Neuronal stem cell (in vitro differentiated cells): ENCODE data around the gene SH3PXD2A.
"Not testable (repeated sequence)": the region's sequence is repeated elsewhere in the genome, so short reads cannot be mapped to it uniquely, and the experiment has no call there.

ENCODE experiments used
- DNase-seq: peaks from one replicate; pipeline ENCODE4 v3.0.0-alpha.2; 2013; ENCODE audit warnings: low spot score
- H2AFZ ChIP-seq: one replicate; pipeline ENCODE4 v1.6.1; 2013; ENCODE audit warnings: mild to moderate bottlenecking, low read length, inconsistent platforms
- H2AK5ac ChIP-seq: 2 replicates; pipeline ENCODE4 v1.6.1; 2013; ENCODE audit warnings: low read depth, mild to moderate bottlenecking, inconsistent platforms, low read length, moderate library complexity, mixed read lengths
- H2BK120ac ChIP-seq: 2 replicates; pipeline ENCODE4 v1.6.1; 2013; ENCODE audit warnings: low read depth, mild to moderate bottlenecking, inconsistent platforms, low read length, moderate library complexity, mixed read lengths
- H2BK12ac ChIP-seq: one replicate; pipeline ENCODE4 v1.6.1; 2013; ENCODE audit warnings: low read length, inconsistent platforms
- H2BK15ac ChIP-seq: 2 replicates; pipeline ENCODE4 v1.6.1; 2013; ENCODE audit warnings: mild to moderate bottlenecking, low read length, inconsistent platforms, mixed read lengths
- H2BK5ac ChIP-seq: one replicate; pipeline ENCODE4 v1.6.1; 2013; ENCODE audit warnings: inconsistent platforms, mild to moderate bottlenecking, low read length, moderate library complexity
- H3K14ac ChIP-seq: one replicate; pipeline ENCODE4 v1.6.1; 2013; ENCODE audit warnings: low read length, inconsistent platforms
- H3K18ac ChIP-seq: 2 replicates; pipeline ENCODE4 v1.6.1; 2013; ENCODE audit warnings: low read length, inconsistent platforms
- H3K23ac ChIP-seq: 2 replicates; pipeline ENCODE4 v1.6.1; 2013; ENCODE audit warnings: low read depth, mild to moderate bottlenecking, mixed read lengths, low read length, inconsistent platforms; ENCODE audit not compliant: poor library complexity
- H3K27ac ChIP-seq: replicated peaks from 3 replicates; pipeline ENCODE4 v1.5.1; 2013; ENCODE audit warnings: low read length, inconsistent platforms
- H3K27me3 ChIP-seq, 3 experiments: 2 replicates each; pipeline ENCODE4 v1.6.1; 2013; ENCODE audit warnings: low read length in 3 of 3, mild to moderate bottlenecking in 2 of 3, inconsistent platforms in 1 of 3, low read depth in 1 of 3, mixed read lengths in 1 of 3, moderate library complexity in 1 of 3; ENCODE audit not compliant: control insufficient read depth in 3 of 3, insufficient read depth in 3 of 3
- H3K36me3 ChIP-seq, 2 donors: replicated peaks in 1 of 2; 2 replicates each; pipeline ENCODE4 v1.6.1; 2013; ENCODE audit warnings: low read length in 2 of 2; ENCODE audit not compliant: control insufficient read depth in 2 of 2, insufficient read depth in 2 of 2
- H3K4ac ChIP-seq: 2 replicates; pipeline ENCODE4 v1.6.1; 2013; ENCODE audit warnings: inconsistent platforms, mild to moderate bottlenecking, low read length, moderate library complexity
- H3K4me1 ChIP-seq, 2 donors: 1 replicate in 1 of 2; 2 replicates in 1 of 2; pipeline ENCODE4 v1.6.1; 2013; ENCODE audit warnings: low read length in 2 of 2, low read depth in 1 of 2; ENCODE audit not compliant: control insufficient read depth in 2 of 2, insufficient read depth in 1 of 2
- H3K4me2 ChIP-seq: one replicate; pipeline ENCODE4 v1.6.1; 2013; ENCODE audit warnings: mild to moderate bottlenecking, low read length, inconsistent platforms; ENCODE audit not compliant: insufficient read depth, poor library complexity, severe bottlenecking
- H3K4me3 ChIP-seq, 2 donors: 2 replicates each; pipeline ENCODE4 v1.5.1; 2013; ENCODE audit warnings: low read length in 2 of 2, mild to moderate bottlenecking in 2 of 2, inconsistent platforms in 1 of 2, moderate library complexity in 1 of 2
- H3K79me1 ChIP-seq: one replicate; pipeline ENCODE4 v1.6.1; 2013; ENCODE audit warnings: low read depth, mild to moderate bottlenecking, inconsistent platforms, low read length, moderate library complexity
- H3K9ac ChIP-seq: one replicate; pipeline ENCODE4 v1.6.1; 2013; ENCODE audit warnings: mild to moderate bottlenecking, low read depth, low read length, inconsistent platforms; ENCODE audit not compliant: poor library complexity
- H3K9me3 ChIP-seq, 2 donors: replicated peaks in 1 of 2; 2 replicates each; pipeline versions ENCODE3 to v1.6.1; 2013; ENCODE audit warnings: low read length in 2 of 2, mild to moderate bottlenecking in 2 of 2, inconsistent platforms in 1 of 2, low read depth in 1 of 2, mixed read lengths in 1 of 2, moderate library complexity in 1 of 2; ENCODE audit not compliant: control insufficient read depth in 2 of 2, insufficient read depth in 1 of 2
- H4K8ac ChIP-seq: one replicate; pipeline ENCODE4 v1.6.1; 2013; ENCODE audit warnings: low read depth, mild to moderate bottlenecking, inconsistent platforms, low read length, moderate library complexity
- H4K91ac ChIP-seq: one replicate; pipeline ENCODE4 v1.6.1; 2013; ENCODE audit warnings: low read length, low read depth, mild to moderate bottlenecking, inconsistent platforms; ENCODE audit not compliant: poor library complexity
- WGBS, 2 donors: extraction: QIAGEN DNeasy Blood & Tissue Kit; methylation state at CpG; one replicate each; pipeline ENCODE4 v1.1.7; 2013; ENCODE audit warnings: missing lambda C conversion rate in 2 of 2, mixed read lengths in 1 of 2; ENCODE audit not compliant: insufficient read length in 2 of 2, insufficient replicate concordance in 1 of 2; ENCODE audit errors: extremely low coverage in 2 of 2; 5-methylcytosine and 5-hydroxymethylcytosine counted together

The SH3PXD2A gene

DNA sequence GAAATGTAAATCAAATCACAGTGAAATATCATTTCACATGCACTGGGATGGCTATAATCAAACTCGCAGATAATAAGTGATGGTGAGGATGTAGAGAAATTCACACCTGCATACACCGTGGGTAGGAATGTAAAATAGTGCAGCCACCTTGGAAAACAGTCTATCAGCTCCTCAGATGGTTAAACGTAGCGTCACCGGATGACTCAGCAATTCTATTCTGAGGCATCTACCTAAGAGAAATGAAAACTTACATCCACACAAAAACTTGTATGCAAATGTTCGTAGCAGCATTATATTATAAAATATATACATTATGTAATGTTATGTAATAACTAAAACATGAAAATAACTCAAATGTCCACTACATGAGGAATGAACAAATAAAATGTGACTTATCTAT lies 38.9 kb downstream of the SH3PXD2A start:
- DNase-seq: no peak
- WGBS, 2 donors: no CpG with 5 or more reads among the region's 6 CpGs
- H2BK12ac ChIP-seq: no peak overlapping the region

DNA sequence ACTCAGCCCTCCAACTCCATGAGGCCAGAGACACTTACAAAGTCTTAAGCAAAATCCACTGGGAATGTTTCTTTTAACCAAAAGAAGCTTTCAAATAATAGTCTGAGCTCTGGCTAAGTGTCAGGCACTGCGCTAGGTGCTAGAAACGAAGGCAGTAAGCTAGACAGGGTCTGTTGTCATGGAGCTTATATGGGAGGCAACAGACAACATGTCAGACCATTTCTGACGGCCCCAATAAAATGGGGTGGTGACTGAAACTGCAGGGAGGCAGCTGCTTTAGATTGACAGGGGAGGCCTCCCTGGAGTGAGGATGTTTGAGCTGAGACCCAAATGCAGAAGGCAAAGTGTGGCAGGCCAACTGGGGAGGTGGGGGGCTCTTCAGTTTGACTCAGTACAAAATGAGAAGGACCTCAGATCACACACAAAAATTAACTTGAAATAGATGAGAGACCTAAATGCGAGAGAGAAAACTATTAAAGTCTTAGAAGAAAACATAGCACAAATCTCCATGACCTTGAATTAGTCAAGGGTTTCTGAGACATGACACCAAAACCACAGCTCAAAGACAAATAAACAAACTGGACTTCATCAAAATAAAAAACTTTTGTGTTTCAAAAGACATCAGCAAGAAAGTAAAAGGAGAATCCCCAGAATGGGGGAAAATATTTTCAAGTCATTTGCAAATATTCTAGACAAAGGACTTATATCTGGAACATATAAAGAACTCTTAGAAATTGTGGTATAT lies 40.6 kb downstream of the SH3PXD2A start:
- no peak overlapping the region for H4K91ac ChIP-seq
- no peak overlapping the region for H2AFZ ChIP-seq
- H3K9me3 ChIP-seq: no peaks in the 10 kb centered on the region
- H3K79me1 ChIP-seq: no peaks in the 10 kb centered on the region
- H2BK12ac ChIP-seq: no peak overlapping the region
- H2BK15ac ChIP-seq: no peak overlapping the region
- no peak overlapping the region for H2BK120ac ChIP-seq
- no CpG with 5 or more reads among the region's 4 CpGs for WGBS, 2 donors
- H4K8ac ChIP-seq: no peak overlapping the region
- H3K36me3 ChIP-seq: no peaks in the 10 kb centered on the region
- no peak overlapping the region for H3K9ac ChIP-seq
- no peak overlapping the region for H3K4me2 ChIP-seq
- H3K14ac ChIP-seq: no peak overlapping the region
- H3K4ac ChIP-seq: no peak overlapping the region
- H3K27ac ChIP-seq: no peak overlapping the region
- DNase-seq: no peak
- H3K23ac ChIP-seq: no peak overlapping the region
- no peak overlapping the region for H2BK5ac ChIP-seq
- H3K27me3 ChIP-seq: no peaks in the 10 kb centered on the region
- H3K18ac ChIP-seq: no peak overlapping the region
- peaks cover 30 to 37% of the 10 kb centered on the region in 2 donors for H3K4me1 ChIP-seq
- H3K4me3 ChIP-seq: no peak overlapping the region
- no peak overlapping the region for H2AK5ac ChIP-seq

More for the DNA sequence above, 38.9 kb downstream of the SH3PXD2A start:
- Histone ChIP-seq H3K4me1 (peaks cover 19 to 30% of the 10 kb centered on the region in 2 donors), H2BK120ac (no peak overlapping the region), H3K4me3 (no peak overlapping the region), H3K27ac (no peak overlapping the region), H3K23ac (no peak overlapping the region), H4K8ac (no peak overlapping the region), H3K27me3 (no peaks in the 10 kb centered on the region), H4K91ac (no peak overlapping the region), H3K9me3 (no peaks in the 10 kb centered on the region), H2BK15ac (no peak overlapping the region), H2AFZ (no peak overlapping the region), H3K4ac (no peak overlapping the region), H2AK5ac (no peak overlapping the region), H3K14ac (no peak overlapping the region), H3K18ac (no peak overlapping the region), H3K36me3 (no peaks in the 10 kb centered on the region), H3K79me1 (no peaks in the 10 kb centered on the region), H3K9ac (no peak overlapping the region), H2BK5ac (no peak overlapping the region), H3K4me2 (no peak overlapping the region)

DNA sequence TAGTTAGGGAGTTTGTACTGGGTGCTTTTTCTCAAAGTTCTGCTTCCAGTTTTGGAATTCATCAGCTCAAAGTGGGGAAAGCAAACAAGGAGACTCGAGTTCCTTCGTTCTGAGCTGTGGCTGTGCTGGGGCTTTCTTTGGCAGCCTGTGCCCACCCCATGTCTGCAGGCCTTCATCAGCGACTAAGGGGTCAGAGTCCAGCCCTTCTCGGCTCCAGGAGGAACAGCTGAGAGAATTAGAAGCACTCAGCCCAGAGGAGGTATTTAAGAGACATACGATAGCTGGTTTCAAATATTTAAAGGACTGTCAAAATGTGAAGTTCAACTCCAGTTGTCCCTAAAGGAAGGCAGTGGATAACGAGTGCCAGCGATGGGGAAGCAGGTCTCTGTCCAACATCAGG lies 41.3 kb downstream of the SH3PXD2A start:
- Histone ChIP-seq H3K4me2 (no peak overlapping the region), H3K4ac (no peak overlapping the region), H4K8ac (no peak overlapping the region), H3K36me3 (no peaks in the 10 kb centered on the region), H4K91ac (no peak overlapping the region), H3K14ac (no peak overlapping the region), H2BK15ac (no peak overlapping the region), H2BK12ac (no peak overlapping the region), H3K9me3 (no peaks in the 10 kb centered on the region), H3K4me1 (peaks cover 30 to 37% of the 10 kb centered on the region in 2 donors), H3K79me1 (no peaks in the 10 kb centered on the region), H2AFZ (no peak overlapping the region), H3K27ac (no peak overlapping the region), H3K18ac (no peak overlapping the region), H2BK120ac (no peak overlapping the region), H3K9ac (no peak overlapping the region), H2BK5ac (no peak overlapping the region), H3K4me3 (no peak overlapping the region), H3K27me3 (no peaks in the 10 kb centered on the region), H3K23ac (no peak overlapping the region), H2AK5ac (no peak overlapping the region)
- WGBS, 2 donors: no CpG with 5 or more reads among the region's 7 CpGs
- no peak for DNase-seq

DNA sequence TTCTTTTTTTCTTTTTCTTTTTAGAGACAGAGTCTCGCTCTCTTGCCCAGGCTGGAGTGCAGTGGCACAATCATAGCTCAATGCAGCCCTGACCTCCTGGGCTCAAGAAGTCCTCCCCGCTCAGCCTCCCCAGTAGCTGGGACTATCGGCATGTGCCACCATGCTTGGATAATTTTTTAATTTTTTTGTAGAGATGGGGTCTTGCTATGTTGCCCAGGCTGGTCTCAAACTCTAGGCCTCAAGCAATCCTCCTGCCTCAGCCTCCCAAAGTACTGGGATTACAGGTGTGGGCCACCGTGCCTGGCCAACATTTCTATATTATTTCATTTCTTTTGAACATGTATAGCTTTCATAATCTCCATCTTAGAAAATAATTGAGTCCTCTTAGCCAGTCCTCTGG lies 42.1 kb downstream of the SH3PXD2A start:
- H3K4me2 ChIP-seq, H3K79me1 ChIP-seq, H3K36me3 ChIP-seq, H2AFZ ChIP-seq, H2BK120ac ChIP-seq, H2BK5ac ChIP-seq, H3K23ac ChIP-seq, H4K91ac ChIP-seq, H3K27ac ChIP-seq, H2BK15ac ChIP-seq, DNase-seq, H3K9ac ChIP-seq, H3K4ac ChIP-seq, H3K27me3 ChIP-seq, H3K14ac ChIP-seq, H3K4me3 ChIP-seq, H3K9me3 ChIP-seq, H2AK5ac ChIP-seq, H2BK12ac ChIP-seq, H3K18ac ChIP-seq, H4K8ac ChIP-seq: not testable (repeated sequence)
- WGBS, 2 donors: no CpG with 5 or more reads among the region's 4 CpGs
- peaks cover 30 to 31% of the 10 kb centered on the region in 2 donors for H3K4me1 ChIP-seq
